GM11168 (cell line): ENCODE data around the gene ADSS1.

Source experiments
- in situ Hi-C: fragments of 300-500 bp; cut with MboI; formaldehyde crosslinking; loops from one replicate; pipeline ENCODE4 v1.12.0; 2022; ENCODE audit warnings: low sequenced_read_pairs; ENCODE audit not compliant: unreplicated experiment

The ADSS1 gene

DNA sequence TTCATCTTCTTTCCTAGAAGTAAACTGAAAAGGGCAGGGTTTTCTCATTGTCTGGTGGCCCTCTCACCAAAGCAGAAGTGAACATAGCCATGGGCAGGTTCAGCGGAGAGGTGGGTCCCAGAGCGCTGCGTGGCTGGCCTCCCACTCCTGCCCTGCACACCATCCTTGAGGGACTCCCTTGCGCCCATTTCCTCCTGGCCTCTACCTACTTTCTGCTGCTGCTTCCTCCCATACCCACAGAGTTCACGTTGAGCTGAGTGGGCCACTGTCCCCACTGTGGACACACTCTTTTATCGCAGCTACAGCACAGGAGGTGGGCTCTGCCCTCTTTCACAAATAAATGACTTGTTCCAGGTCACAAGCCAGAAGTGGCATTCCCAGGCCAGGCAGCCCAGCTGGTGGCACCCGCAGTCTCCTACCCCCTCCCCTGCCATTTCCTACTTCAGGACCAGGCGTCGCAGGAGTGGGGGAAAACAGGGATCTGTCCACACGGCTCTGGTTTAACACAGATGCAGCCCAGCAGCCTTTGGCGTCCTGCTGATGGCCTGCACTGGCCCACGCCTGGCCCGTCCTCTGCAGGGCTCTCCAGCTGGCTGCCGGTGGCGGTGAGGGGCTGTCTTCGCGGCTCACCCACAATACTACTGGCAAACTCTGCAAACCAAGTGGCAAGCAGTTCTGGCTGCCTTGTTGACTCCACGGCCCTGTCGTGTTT lies 33.8 kb downstream of the ADSS1 start:
- in situ Hi-C loops, result no loop called here

DNA sequence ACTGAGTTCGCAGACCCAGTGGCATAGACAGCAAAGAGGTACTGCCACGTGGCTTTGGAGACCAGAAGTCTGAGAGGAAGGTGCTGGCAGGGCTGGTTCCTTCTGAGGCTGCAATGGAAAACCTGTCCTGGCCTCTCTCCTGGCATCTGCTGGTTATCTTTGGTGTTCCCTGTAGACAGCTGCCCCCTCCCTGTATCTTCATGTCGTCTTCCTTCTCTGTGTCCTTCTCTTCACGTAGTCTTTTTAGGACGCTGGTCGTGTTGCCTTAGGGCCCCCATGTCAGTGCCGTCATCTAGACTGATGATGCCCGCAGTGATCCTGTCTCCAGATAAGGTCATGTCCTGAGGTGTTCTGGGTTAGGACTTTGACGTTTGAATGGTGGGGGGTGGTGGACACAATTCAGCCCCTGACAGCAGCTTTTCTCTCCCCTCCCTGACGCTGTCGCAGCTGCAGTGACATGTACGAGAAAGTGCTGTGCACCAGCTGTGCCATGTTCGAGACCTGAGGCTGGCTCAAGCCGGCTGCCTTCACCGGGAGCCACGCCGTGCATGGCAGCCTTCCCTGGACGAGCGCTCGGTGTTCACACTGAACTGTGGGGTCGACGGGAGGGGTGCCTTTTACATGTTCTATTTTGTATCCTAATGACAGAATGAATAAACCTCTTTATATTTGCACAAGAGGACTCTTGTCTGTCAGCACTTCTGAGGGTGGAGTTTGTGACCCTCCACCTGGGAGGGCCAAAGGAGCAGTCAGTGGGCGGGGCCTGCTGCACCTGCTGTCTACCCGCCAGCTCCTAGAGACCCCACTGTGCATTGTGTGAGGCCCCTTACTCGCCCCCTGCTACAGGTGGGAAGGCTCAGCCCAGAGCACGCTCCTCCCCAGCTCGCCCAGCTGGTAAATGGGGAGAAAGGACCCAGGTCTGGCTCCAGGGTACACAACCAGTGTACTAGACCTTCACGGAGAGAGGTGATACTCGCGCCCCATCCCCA lies 35.2 kb downstream of the ADSS1 start:
- in situ Hi-C loops, result no loop called here

GRCh38 chr14:104765517-104765916 lies 41.5 kb downstream of the ADSS1 start:
- in situ Hi-C loops, result loop anchor here (5.0 kb wide), 1 partner anchor 57 kb away; no protein-coding TSS in a partner anchor

GRCh38 chr14:104766256-104766862 lies 42.3 kb downstream of the ADSS1 start:
- in situ Hi-C loops, result loop anchor here (5.0 kb wide), 1 partner anchor 56 kb away; no protein-coding TSS in a partner anchor

- in situ Hi-C loops, result loop anchor here (5.0 kb wide), 1 partner anchor 55 kb away; no protein-coding TSS in a partner anchor
Observed at GRCh38 chr14:104766863-104767633, 43.0 kb downstream of the ADSS1 start.

- in situ Hi-C loops, result loop anchor here (5.0 kb wide), 1 partner anchor 55 kb away; no protein-coding TSS in a partner anchor
Observed at GRCh38 chr14:104767634-104767918, 43.5 kb downstream of the ADSS1 start.

DNA sequence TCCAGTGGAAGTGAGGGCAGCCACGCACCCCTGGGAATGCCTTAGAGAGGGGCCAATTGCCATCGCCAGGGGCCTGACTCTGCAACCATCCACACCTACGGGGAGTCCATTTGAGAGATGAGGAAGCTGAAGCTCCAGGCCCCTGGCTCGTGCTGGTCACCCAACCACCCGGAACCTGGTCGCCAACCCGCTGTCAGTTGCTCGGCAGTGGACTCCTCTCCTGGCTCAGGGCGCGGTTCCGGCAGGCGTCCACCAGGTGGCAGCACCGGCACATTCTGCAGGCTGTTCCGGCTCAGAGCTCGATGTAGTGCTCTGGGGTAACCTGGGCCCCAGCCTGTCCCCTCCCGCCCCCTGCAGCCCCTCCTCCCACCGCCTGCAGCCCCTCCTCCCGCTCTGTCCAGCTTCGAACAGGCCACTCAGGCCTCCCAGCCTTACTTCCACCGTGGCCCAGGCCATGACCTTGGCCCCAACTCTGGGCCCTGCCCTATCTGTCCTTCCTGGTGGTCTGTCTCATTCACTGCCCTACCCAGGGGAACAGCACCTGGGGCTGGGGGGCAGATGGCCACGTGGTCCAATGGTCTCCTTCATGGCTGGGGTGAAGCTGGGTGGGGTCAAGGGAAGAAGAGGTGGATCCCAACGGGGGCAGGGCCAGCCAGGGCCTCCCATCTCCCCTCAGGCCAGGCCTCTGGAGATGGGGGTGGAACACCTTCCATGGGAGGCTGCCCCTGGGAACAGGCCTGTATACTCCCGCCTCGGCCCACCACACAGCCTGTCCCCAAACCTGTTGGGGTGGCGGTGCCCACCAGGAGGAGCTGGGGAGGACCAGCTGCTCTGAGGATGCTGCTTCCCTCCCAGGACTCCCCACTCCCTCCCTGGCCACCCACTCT lies 44.7 kb downstream of the ADSS1 start:
- in situ Hi-C loops, result loop anchor here (5.0 kb wide), 1 partner anchor 54 kb away; no protein-coding TSS in a partner anchor

- in situ Hi-C loops, result loop anchor here (5.0 kb wide), 1 partner anchor 53 kb away; no protein-coding TSS in a partner anchor
Observed at GRCh38 chr14:104769324-104770071, 45.5 kb downstream of the ADSS1 start.

GRCh38 chr14:104770072-104770579 lies 46.1 kb downstream of the ADSS1 start:
- in situ Hi-C loops, result no loop called here

DNA sequence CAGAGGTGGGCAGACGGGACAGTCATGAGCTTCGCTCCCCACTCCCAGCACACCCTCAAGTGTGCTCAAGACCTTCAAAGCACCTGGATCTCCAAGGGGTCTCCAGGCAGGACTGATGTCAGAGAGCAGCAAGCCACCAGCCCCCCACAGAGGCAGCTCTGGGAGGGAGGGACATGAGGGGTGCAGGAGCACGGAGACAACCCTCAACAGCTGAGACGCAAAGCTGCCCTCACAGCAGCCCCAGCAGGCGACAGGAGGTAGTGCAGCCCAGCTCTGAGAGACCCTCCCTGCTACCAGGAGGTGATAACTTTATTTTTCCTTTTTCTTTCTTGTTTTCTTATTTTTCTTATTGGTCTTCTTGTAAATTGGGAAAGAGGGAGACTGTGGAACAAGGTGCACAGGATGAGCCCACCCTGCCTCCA lies 46.8 kb downstream of the ADSS1 start:
- in situ Hi-C loops, result no loop called here

DNA sequence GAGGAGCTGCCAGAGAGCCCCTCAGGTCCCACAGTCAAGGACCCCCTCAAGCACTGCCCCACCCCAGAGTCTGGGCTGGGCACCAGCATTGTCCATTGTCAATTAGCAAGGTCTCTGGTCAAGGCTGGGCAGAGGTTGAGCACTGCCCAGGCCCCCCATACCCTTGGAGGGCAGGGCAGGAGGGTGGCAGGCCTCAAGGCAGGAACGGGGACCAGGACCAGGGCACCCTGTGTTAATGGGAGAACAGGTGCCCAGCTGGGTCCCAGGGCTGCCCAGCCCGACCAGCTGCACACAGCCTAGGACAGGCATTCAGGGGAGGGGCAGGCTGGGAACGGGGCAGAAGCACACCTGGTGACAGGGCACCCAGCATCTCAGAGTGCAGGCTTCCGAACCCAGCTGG lies 47.3 kb downstream of the ADSS1 start:
- in situ Hi-C loops, result no loop called here

DNA sequence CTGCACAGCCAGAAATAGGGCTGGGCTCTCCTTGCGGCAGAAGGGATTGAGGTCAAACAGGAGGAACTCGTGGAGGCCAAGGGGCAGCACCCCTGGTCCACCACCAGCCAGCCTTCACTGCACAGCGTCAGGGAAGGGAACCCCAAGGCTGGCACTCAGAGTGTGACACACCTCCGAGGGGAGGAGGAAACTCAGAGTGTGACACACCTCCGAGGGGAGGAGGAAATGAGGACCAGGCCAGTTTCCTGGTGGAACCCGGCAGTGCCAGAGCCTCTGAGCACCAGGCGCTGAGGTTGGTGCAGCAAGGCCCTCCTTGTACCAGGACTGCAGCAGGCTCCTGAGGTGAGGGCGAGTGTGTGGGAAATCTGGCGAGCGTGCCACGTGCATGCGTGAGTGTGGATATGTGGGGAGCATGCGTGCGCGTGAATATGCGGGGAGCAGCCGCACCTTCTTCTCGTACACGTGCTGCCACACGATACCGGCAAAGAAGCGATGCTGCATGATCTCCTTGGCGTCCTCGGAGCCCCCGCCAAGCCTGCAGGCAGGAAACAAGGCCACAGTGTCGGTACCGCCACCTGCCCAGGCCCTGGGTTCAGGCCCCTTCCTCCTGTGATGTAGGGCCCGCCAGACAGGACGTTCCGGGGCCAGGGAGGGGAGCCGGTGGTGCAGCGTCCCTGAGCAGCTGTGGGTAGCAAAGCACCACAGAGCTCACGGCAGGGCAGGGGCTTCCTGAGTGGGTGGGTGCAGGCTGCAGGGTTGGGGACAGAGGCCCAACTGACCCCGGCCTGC lies 48.1 kb downstream of the ADSS1 start:
- in situ Hi-C loops, result no loop called here

- in situ Hi-C loops, result no loop called here
Observed at GRCh38 chr14:104772707-104773504, 48.9 kb downstream of the ADSS1 start.

- in situ Hi-C loops, result no loop called here
Observed at GRCh38 chr14:104773505-104774452, 49.8 kb downstream of the ADSS1 start.

- in situ Hi-C loops, result no loop called here
Observed at GRCh38 chr14:104774453-104775072, 50.5 kb downstream of the ADSS1 start.
